ENCODE measurements around the gene EDNRB.

GRCh38 chr13:77928909-77929308 lies 10.3 kb upstream of the EDNRB start:
- no peak for TF ChIP-seq REST (IDR thresholded peaks at IDR 0.05; ENCODE audit: low read depth)
- no peak for TF ChIP-seq EZH2 (IDR thresholded peaks at IDR 0.05)
- TF ChIP-seq CTCF (IDR thresholded peaks at IDR 0.05 in 2 of 3, conservative IDR thresholded peaks at IDR 0.05 in 1 of 3; ENCODE audit: borderline replicate concordance in 1 of 3, insufficient read depth in 1 of 3, low read depth in 2 of 3, low read length in 2 of 3) = no peak

Data from HCT116 (cell line).